CD14-positive monocyte (primary cell): ENCODE results near the gene B3GLCT. TPM values are rescaled to one million over a fixed set of nuclear protein-coding genes. Genes with fewer than 3 reads are reported as not detected.

Experiments used
- DNase-seq, 3 donors: peaks; one replicate each; pipeline ENCODE4 v3.0.0-alpha.2; 2011 to 2022
- H2AFZ ChIP-seq: 2 replicates; pipeline ENCODE4 v1.6.0; 2012; ENCODE audit warnings: mild to moderate bottlenecking, low read depth, low read length, inconsistent platforms; ENCODE audit not compliant: insufficient read depth, poor library complexity, severe bottlenecking
- H3K27ac ChIP-seq, 2 donors: 1 replicate in 1 of 2; 2 replicates in 1 of 2; pipeline ENCODE4 v1.5.1; 2012 to 2013; ENCODE audit warnings: low read length in 2 of 2, control low read depth in 1 of 2, inconsistent platforms in 1 of 2, low read depth in 1 of 2, mild to moderate bottlenecking in 1 of 2
- H3K27me3 ChIP-seq, 2 donors: one replicate each; pipeline versions ENCODE4 v1.6.0 to v1.6.1; 2011 to 2013; ENCODE audit warnings: low read length in 2 of 2; ENCODE audit not compliant: control insufficient read depth in 2 of 2, insufficient read depth in 2 of 2
- H3K36me3 ChIP-seq, 2 donors: replicated peaks in 1 of 2; 1 replicate in 1 of 2; 2 replicates in 1 of 2; pipeline versions ENCODE4 v1.5.1 to v1.6.1; 2012 to 2013; ENCODE audit warnings: low read length in 2 of 2, control low read depth in 1 of 2, inconsistent platforms in 1 of 2, mild to moderate bottlenecking in 1 of 2; ENCODE audit not compliant: insufficient read depth in 2 of 2, control insufficient read depth in 1 of 2
- H3K4me1 ChIP-seq, 2 donors: 1 replicate in 1 of 2; 2 replicates in 1 of 2; pipeline versions ENCODE4 v1.5.1 to v1.6.1; 2012 to 2013; ENCODE audit warnings: low read length in 2 of 2, control low read depth in 1 of 2, inconsistent platforms in 1 of 2, mild to moderate bottlenecking in 1 of 2, moderate library complexity in 1 of 2; ENCODE audit not compliant: insufficient read depth in 2 of 2, control insufficient read depth in 1 of 2
- H3K4me2 ChIP-seq: replicated peaks from 2 replicates; pipeline ENCODE3; 2012; ENCODE audit warnings: low read length, moderate library complexity, mild to moderate bottlenecking; ENCODE audit not compliant: poor library complexity, severe bottlenecking; ENCODE audit errors: extremely low read depth
- H3K4me3 ChIP-seq, 3 experiments: fragments of 200-600 bp in 1 of 3; sonication (generic) in 1 of 3; replicated peaks in 1 of 3; 1 replicate in 2 of 3; 2 replicates in 1 of 3; pipeline ENCODE4 v1.5.1; 2011 to 2013; ENCODE audit warnings: low read length in 3 of 3, mild to moderate bottlenecking in 3 of 3, control low read depth in 2 of 3, low read depth in 2 of 3, inconsistent platforms in 1 of 3, moderate library complexity in 1 of 3
- H3K79me2 ChIP-seq: 2 replicates; pipeline ENCODE4 v1.6.0; 2012; ENCODE audit warnings: mild to moderate bottlenecking, control low read depth, inconsistent platforms, low read length, moderate library complexity; ENCODE audit not compliant: insufficient read depth
- H3K9ac ChIP-seq: 2 replicates; pipeline ENCODE4 v1.6.0; 2017; ENCODE audit warnings: low read length, mild to moderate bottlenecking; ENCODE audit not compliant: insufficient read depth, poor library complexity, severe bottlenecking
- H3K9me3 ChIP-seq, 2 donors: replicated peaks in 1 of 2; 1 replicate in 1 of 2; 2 replicates in 1 of 2; pipeline versions ENCODE4 v1.5.1 to v1.6.1; 2012 to 2013; ENCODE audit warnings: low read length in 2 of 2, control low read depth in 1 of 2; ENCODE audit not compliant: control insufficient read depth in 1 of 2, insufficient read depth in 1 of 2
- H4K20me1 ChIP-seq: 2 replicates; pipeline ENCODE4 v1.6.0; 2012; ENCODE audit warnings: mild to moderate bottlenecking, low read length, control low read depth, moderate library complexity; ENCODE audit not compliant: insufficient read depth
- H3K27ac Mint-ChIP-seq, 7 donors: one replicate each; pipeline ENCODE4 v1.8.0; 2020; ENCODE audit warnings: mild to moderate bottlenecking in 7 of 7, mixed read lengths in 7 of 7, moderate library complexity in 6 of 7, inconsistent platforms in 2 of 7
- H3K27me3 Mint-ChIP-seq, 3 donors: one replicate each; pipeline ENCODE4 v1.8.0; 2021 to 2022; ENCODE audit warnings: low read depth in 3 of 3, mild to moderate bottlenecking in 3 of 3, mixed read lengths in 3 of 3, moderate library complexity in 3 of 3, inconsistent platforms in 1 of 3
- H3K36me3 Mint-ChIP-seq, 2 donors: one replicate each; pipeline ENCODE4 v1.8.0; 2020; ENCODE audit warnings: mixed read lengths in 2 of 2, inconsistent platforms in 1 of 2, mild to moderate bottlenecking in 1 of 2
- H3K4me1 Mint-ChIP-seq: one replicate; pipeline ENCODE4 v1.8.0; 2020; ENCODE audit warnings: mild to moderate bottlenecking, mixed read lengths
- H3K4me3 Mint-ChIP-seq, 2 donors: one replicate each; pipeline ENCODE4 v1.8.0; 2020; ENCODE audit warnings: mild to moderate bottlenecking in 2 of 2, mixed read lengths in 2 of 2, moderate library complexity in 1 of 2
- H3K9me3 Mint-ChIP-seq, 7 donors: one replicate each; pipeline ENCODE4 v1.8.0; 2020 to 2022; ENCODE audit warnings: mixed read lengths in 7 of 7, mild to moderate bottlenecking in 6 of 7, moderate library complexity in 6 of 7, inconsistent platforms in 2 of 7
- CTCF ChIP-seq: fragments of 200-600 bp; IDR thresholded peaks from one replicate; pipeline ENCODE4 v1.8.0; 2022; ENCODE audit warnings: antibody characterized with exemption, mild to moderate bottlenecking
- WGBS: methylation state at CpG from one replicate; pipeline ENCODE4 v1.1.5; 2013; ENCODE audit warnings: missing lambda C conversion rate; ENCODE audit not compliant: insufficient coverage; 5-methylcytosine and 5-hydroxymethylcytosine counted together
- intact Hi-C, 2 donors: fragments of 100-400 bp; cut with micrococcal nuclease; formaldehyde crosslinking; loops; one replicate each; pipeline versions ENCODE4 v1.15.0 to v1.15.1; 2023
- polyA plus RNA-seq, 3 donors: library from polyadenylated mRNA; depleted of rRNA in 1 of 3; unstranded in 2 of 3; stranded (reverse) in 1 of 3; fragments of 300-500 nt in 2 of 3; fragments of >200 nt in 1 of 3; fragmentation: Illumina TruSeq in 2 of 3; gene quantifications; 1 replicate in 2 of 3; 2 replicates in 1 of 3; pipeline ENCODE4 v1.2.3, GENCODE V29; 2012 to 2021

The B3GLCT gene
- polyA plus RNA-seq, 3 donors, result 0.63 to 2.0 (median 2.0) TPM

- H3K36me3 ChIP-seq, result no peaks in the 10 kb centered on the region
- intact Hi-C loops, result no loop called here
These were observed 36.5 kb downstream of the B3GLCT start for GRCh38 chr13:31236211-31236786.

GRCh38 chr13:31240921-31241320, 41.1 kb downstream of the B3GLCT start:
- H3K79me2 ChIP-seq, result no peaks in the 10 kb centered on the region
- no peaks in the 10 kb centered on the region for H3K9me3 Mint-ChIP-seq
- no peak overlapping the region for H3K27ac ChIP-seq
- DNase-seq, result no peak
- no peaks in the 10 kb centered on the region for H3K36me3 ChIP-seq
- H3K4me3 Mint-ChIP-seq, result no peak overlapping the region
- H3K9me3 ChIP-seq, result no peaks in the 10 kb centered on the region
- no peaks in the 10 kb centered on the region for H3K4me1 Mint-ChIP-seq
- H3K4me1 ChIP-seq, result no peaks in the 10 kb centered on the region
- H3K4me3 ChIP-seq, result no peak overlapping the region
- no peaks in the 10 kb centered on the region for H4K20me1 ChIP-seq
- no peaks in the 10 kb centered on the region for H3K36me3 Mint-ChIP-seq
- H3K27ac Mint-ChIP-seq, result no peak overlapping the region
- no peak overlapping the region for H3K9ac ChIP-seq
- intact Hi-C loops, result no loop called here
- H2AFZ ChIP-seq, result no peak overlapping the region
- no peak for TF ChIP-seq CTCF
- no peaks in the 10 kb centered on the region for H3K27me3 Mint-ChIP-seq
- H3K4me2 ChIP-seq, result no peak overlapping the region
- no peaks in the 10 kb centered on the region for H3K27me3 ChIP-seq
- WGBS, result no CpG with 5 or more reads among the region's 2 CpGs

More at GRCh38 chr13:31236211-31236786, 36.5 kb downstream of the B3GLCT start:
- Histone ChIP-seq H3K4me1 (no peaks in the 10 kb centered on the region), H3K4me3 (no peak overlapping the region), H3K27me3 (no peaks in the 10 kb centered on the region), H3K4me2 (no peak overlapping the region), H3K79me2 (no peaks in the 10 kb centered on the region), H2AFZ (no peak overlapping the region), H4K20me1 (no peaks in the 10 kb centered on the region), H3K9ac (no peak overlapping the region), H3K27ac (no peak overlapping the region), H3K9me3 (no peaks in the 10 kb centered on the region)
- H3K27ac Mint-ChIP-seq, result no peak overlapping the region
- H3K4me1 Mint-ChIP-seq, result no peaks in the 10 kb centered on the region
- no peak overlapping the region for H3K4me3 Mint-ChIP-seq
- no CpG with 5 or more reads among the region's 3 CpGs for WGBS
- TF ChIP-seq CTCF, result peak; percentile 61
- H3K36me3 Mint-ChIP-seq, result peaks cover under 1 to 2% of the 10 kb centered on the region in 2 donors
- H3K27me3 Mint-ChIP-seq, result no peaks in the 10 kb centered on the region
- peak in 1 of 3 donors; percentile 6 for DNase-seq
- peaks cover 0 to 1% (median 0%) of the 10 kb centered on the region in 7 donors for H3K9me3 Mint-ChIP-seq
